Activated T-helper 1 cell treated with Interleukin-2 at 50 U/mL for 16 hours (primary cell): ENCODE data around the gene MIER1.

Experiments used
- DNase-seq: peaks from one replicate; pipeline ENCODE4 v3.0.0-alpha.2; 2020; ENCODE audit warnings: low read depth

Gene MIER1

GRCh38 chr1:66999640-67000400 is 75.0 kb downstream of the MIER1 start:
- no peak for DNase-seq

DNA sequence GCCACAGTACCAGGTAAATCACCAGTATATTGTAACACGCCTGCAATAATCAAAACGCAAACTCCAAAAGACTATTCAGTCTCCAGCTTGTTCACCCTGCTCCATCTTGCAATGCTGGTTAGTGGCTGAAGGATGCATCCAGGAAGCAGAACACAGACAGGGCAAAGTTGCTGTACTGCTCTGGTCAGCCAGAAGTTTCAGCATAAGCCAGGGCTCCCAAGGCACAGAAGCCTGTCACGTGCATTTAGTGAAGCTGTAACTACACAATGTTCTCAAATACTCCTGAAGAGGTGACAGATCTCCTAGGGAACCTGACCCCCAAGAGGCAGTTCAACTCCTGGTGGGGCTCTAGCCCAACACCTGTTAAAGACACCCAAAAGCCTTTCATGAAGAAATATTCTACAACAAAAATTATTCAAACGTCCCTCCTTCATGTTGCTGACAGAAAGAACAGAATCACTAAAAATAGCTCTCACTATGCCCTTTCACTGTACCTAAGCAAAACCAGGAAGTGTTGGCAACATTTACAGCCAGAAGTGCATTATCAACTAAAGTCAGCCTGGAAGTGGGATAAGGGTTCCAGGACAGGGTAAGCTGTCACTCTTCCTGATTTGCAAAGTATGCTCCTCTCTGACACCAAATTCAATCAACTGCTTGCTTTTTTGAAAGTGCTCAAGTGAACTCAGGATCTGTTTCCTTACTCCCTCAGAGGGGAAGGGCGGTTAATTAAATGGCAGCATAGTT is 77.1 kb downstream of the MIER1 start:
- no peak for DNase-seq

- DNase-seq: no peak
These were observed 79.4 kb downstream of the MIER1 start for GRCh38 chr1:67004176-67004575.

- no peak for DNase-seq
These were observed 80.3 kb downstream of the MIER1 start for GRCh38 chr1:67005068-67005467.

- DNase-seq: no peak
These were observed 85.0 kb downstream of the MIER1 start for GRCh38 chr1:67009792-67010191.

GRCh38 chr1:67013573-67013972 is 88.8 kb downstream of the MIER1 start:
- DNase-seq: no peak

GRCh38 chr1:67018574-67018973 is 93.8 kb downstream of the MIER1 start:
- DNase-seq: no peak

DNA sequence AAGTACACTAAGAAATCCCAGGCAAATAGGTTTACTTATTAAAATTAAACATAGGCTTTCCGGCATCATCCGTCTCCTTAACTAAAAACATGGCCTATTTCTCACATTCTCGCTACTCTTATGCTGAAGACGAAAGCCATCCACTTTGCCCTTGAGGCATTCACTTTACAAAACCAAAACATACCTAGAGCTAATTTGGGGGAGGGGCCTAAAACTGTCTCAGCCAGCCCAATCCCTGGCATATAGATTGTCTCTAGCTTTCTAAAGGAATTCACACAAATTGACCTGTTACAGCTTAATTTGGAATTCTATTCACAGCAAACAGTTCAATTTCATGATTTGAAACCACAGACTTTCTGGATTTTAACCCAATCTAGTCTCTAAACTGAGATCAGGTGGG is 94.3 kb downstream of the MIER1 start:
- no peak for DNase-seq

GRCh38 chr1:67019600-67020136 is 94.9 kb downstream of the MIER1 start:
- no peak for DNase-seq

- DNase-seq: no peak
These were observed 95.5 kb downstream of the MIER1 start for GRCh38 chr1:67020304-67020703.

DNA sequence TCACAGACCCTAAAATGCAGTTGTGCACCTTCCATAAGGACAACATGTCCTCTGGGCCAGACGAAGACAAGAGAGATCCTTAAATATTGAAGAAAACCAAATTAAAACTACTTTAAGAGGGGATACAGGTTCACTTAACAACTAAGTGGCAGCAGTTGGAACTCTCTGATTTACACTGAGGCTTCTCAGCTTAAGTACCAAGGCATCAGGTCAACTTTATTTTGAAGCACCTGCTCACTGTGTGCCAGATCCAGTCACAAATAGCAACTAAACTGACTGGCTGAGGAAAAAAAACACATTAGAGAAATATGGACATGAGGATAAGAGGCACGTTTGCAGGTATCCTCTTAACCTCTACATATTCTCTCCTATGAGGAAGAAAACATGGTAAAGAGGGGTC is 96.0 kb downstream of the MIER1 start:
- no peak for DNase-seq

GRCh38 chr1:67029472-67029871 is 104.7 kb downstream of the MIER1 start:
- no peak for DNase-seq

GRCh38 chr1:67031121-67031858 is 106.5 kb downstream of the MIER1 start:
- DNase-seq: no peak

DNA sequence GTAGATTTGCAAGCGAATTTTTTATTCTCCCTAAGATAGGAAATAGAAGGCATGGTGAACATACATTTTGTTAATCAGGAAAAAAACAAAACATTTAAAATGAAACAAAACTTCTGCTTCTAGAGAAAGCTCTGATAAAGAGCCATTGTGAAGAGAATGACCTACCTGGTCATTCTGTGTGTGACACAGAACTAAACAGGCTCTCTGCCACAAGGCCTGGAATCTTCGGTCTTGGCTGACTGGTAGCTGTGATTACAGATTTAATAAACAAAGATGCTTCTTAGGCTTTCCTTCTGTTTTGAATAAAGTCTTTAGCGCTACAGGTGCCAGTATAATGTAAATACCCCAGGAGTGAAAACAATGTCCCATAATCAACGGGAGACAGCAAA is 107.1 kb downstream of the MIER1 start:
- DNase-seq: no peak
